Activated naive CD4-positive, alpha-beta T cell treated with anti-CD3 and anti-CD28 coated beads for 36 hours (primary cell): ENCODE results near the gene HDAC6. TPM values are rescaled to one million over a fixed set of nuclear protein-coding genes. Genes with fewer than 3 reads are reported as not detected.
"Not testable (repeated sequence)": the region's sequence is repeated elsewhere in the genome, so short reads cannot be mapped to it uniquely, and the experiment has no call there.

ENCODE experiments used
- CTCF ChIA-PET: fragments of 350-600 bp; sonication (Branson Sonifier 250); formaldehyde crosslinking; loops from one replicate; lab custom pipeline; 2021; ENCODE audit warnings: antibody characterized with exemption; lab: Charles Lee
- DNase-seq: peaks from one replicate; pipeline ENCODE4 v3.0.0-alpha.2; 2020
- H3K27ac Mint-ChIP-seq: one replicate; pipeline ENCODE4 v1.8.0; 2021; ENCODE audit warnings: mild to moderate bottlenecking, mixed read lengths
- H3K27me3 Mint-ChIP-seq: one replicate; pipeline ENCODE4 v1.8.0; 2021; ENCODE audit warnings: low read depth, mixed read lengths
- H3K36me3 Mint-ChIP-seq: one replicate; pipeline ENCODE4 v1.8.0; 2021; ENCODE audit warnings: low read depth, mixed read lengths
- H3K4me1 Mint-ChIP-seq: one replicate; pipeline ENCODE4 v1.8.0; 2021; ENCODE audit warnings: low read depth, mixed read lengths
- H3K4me3 Mint-ChIP-seq: one replicate; pipeline ENCODE4 v1.8.0; 2021; ENCODE audit warnings: mild to moderate bottlenecking, moderate library complexity, mixed read lengths
- H3K9me3 Mint-ChIP-seq: one replicate; pipeline ENCODE4 v1.8.0; 2021; ENCODE audit warnings: mixed read lengths
- intact Hi-C: fragments of 100-400 bp; cut with micrococcal nuclease; formaldehyde crosslinking; loops from one replicate; pipeline ENCODE4 v1.15.1; 2023
- total RNA-seq, 2 experiments: library from RNA; stranded (reverse); gene quantifications; one replicate each; pipeline ENCODE4 v1.2.3, GENCODE V29; 2021

The HDAC6 gene
- total RNA-seq, 2 experiments from 2014 or later: 91.1 to 99.4 TPM

GRCh38 chrX:48816014-48816810, 14.3 kb downstream of the HDAC6 start:
- CTCF ChIA-PET: interaction anchor here (0.7 kb wide), 1 partner anchor 211 kb away, joined by 4 read pairs; no protein-coding TSS in a partner anchor
- no peak for DNase-seq
- Mint-ChIP-seq H3K4me3 (no peak overlapping the region), H3K27ac (no peak overlapping the region), H3K36me3 (peaks cover 17% of the 10 kb centered on the region), H3K9me3 (no peaks in the 10 kb centered on the region), H3K4me1 (no peaks in the 10 kb centered on the region), H3K27me3 (no peaks in the 10 kb centered on the region)
- intact Hi-C loops: no loop called here

- Mint-ChIP-seq H3K36me3 (peaks cover 12% of the 10 kb centered on the region), H3K27me3 (no peaks in the 10 kb centered on the region), H3K27ac (no peak overlapping the region), H3K4me1 (no peaks in the 10 kb centered on the region), H3K4me3 (no peak overlapping the region), H3K9me3 (no peaks in the 10 kb centered on the region)
- CTCF ChIA-PET: no interaction called here
- intact Hi-C loops: no loop called here
- no peak for DNase-seq
Observed at GRCh38 chrX:48818098-48818497, 16.2 kb downstream of the HDAC6 start.

GRCh38 chrX:48818866-48819265, 17.0 kb downstream of the HDAC6 start:
- H3K36me3 Mint-ChIP-seq: peaks cover 14% of the 10 kb centered on the region

GRCh38 chrX:48819394-48819793, 17.5 kb downstream of the HDAC6 start:
- DNase-seq, H3K27me3 Mint-ChIP-seq, H3K4me1 Mint-ChIP-seq, H3K27ac Mint-ChIP-seq, intact Hi-C loops, H3K4me3 Mint-ChIP-seq, H3K9me3 Mint-ChIP-seq, CTCF ChIA-PET: not testable (repeated sequence)
- H3K36me3 Mint-ChIP-seq: peaks cover 13% of the 10 kb centered on the region

More at GRCh38 chrX:48818866-48819265, 17.0 kb downstream of the HDAC6 start:
- Mint-ChIP-seq H3K27ac (no peak overlapping the region), H3K4me3 (no peak overlapping the region), H3K4me1 (no peaks in the 10 kb centered on the region), H3K27me3 (no peaks in the 10 kb centered on the region), H3K9me3 (no peaks in the 10 kb centered on the region)
- CTCF ChIA-PET: no interaction called here
- DNase-seq: no peak
- intact Hi-C loops: no loop called here

GRCh38 chrX:48823053-48823452, 21.2 kb downstream of the HDAC6 start:
- H3K4me3 Mint-ChIP-seq: no peak overlapping the region
- intact Hi-C loops: no loop called here
- H3K27ac Mint-ChIP-seq: no peak overlapping the region
- DNase-seq: no peak
- CTCF ChIA-PET: no interaction called here
- peaks cover 15% of the 10 kb centered on the region for H3K36me3 Mint-ChIP-seq
- H3K9me3 Mint-ChIP-seq: no peaks in the 10 kb centered on the region
- peaks cover 8% of the 10 kb centered on the region for H3K27me3 Mint-ChIP-seq
- peaks cover 4% of the 10 kb centered on the region for H3K4me1 Mint-ChIP-seq

- Mint-ChIP-seq H3K27me3 (peaks cover 9% of the 10 kb centered on the region), H3K4me3 (no peak overlapping the region), H3K9me3 (no peaks in the 10 kb centered on the region), H3K27ac (no peak overlapping the region), H3K4me1 (peaks cover 4% of the 10 kb centered on the region), H3K36me3 (peaks cover 14% of the 10 kb centered on the region)
- no peak for DNase-seq
- intact Hi-C loops: no loop called here
- CTCF ChIA-PET: no interaction called here
Observed at GRCh38 chrX:48824066-48824465, 22.2 kb downstream of the HDAC6 start.

- Mint-ChIP-seq H3K4me3 (no peak within 1 kb of the TSS), H3K9me3 (no peaks in the 10 kb centered on the region), H3K27me3 (peaks cover 15% of the 10 kb centered on the region), H3K27ac (no peak within 1 kb of the TSS), H3K36me3 (peaks cover 7% of the 10 kb centered on the region), H3K4me1 (peaks cover 4% of the 10 kb centered on the region)
- peak; percentile 18 for DNase-seq
- intact Hi-C loops: no loop called here
- CTCF ChIA-PET: interaction anchor here (0.6 kb wide), 1 partner anchor 21 kb away, joined by 3 read pairs; no protein-coding TSS in a partner anchor
Observed at GRCh38 chrX:48826135-48826875, 24.4 kb downstream of the HDAC6 start, which contains the start of gene ERAS. ERAS (plus strand) TSS chrX:48826513; CDS start chrX:48829124, 2,611 bp downstream.

GRCh38 chrX:48826876-48827653, 25.2 kb downstream of the HDAC6 start:
- Mint-ChIP-seq H3K4me1 (peaks cover 4% of the 10 kb centered on the region), H3K4me3 (no peak overlapping the region), H3K36me3 (peaks cover 7% of the 10 kb centered on the region), H3K9me3 (no peaks in the 10 kb centered on the region), H3K27ac (no peak overlapping the region), H3K27me3 (peaks cover 15% of the 10 kb centered on the region)
- intact Hi-C loops: no loop called here
- no peak for DNase-seq
- CTCF ChIA-PET: no interaction called here

- H3K4me3 Mint-ChIP-seq: no peak overlapping the region
- H3K27ac Mint-ChIP-seq: no peak overlapping the region
- intact Hi-C loops: no loop called here
- H3K27me3 Mint-ChIP-seq: peaks cover 16% of the 10 kb centered on the region
- CTCF ChIA-PET: interaction anchor here (0.6 kb wide), 1 partner anchor 15 kb away, joined by 3 read pairs; no protein-coding TSS in a partner anchor
- DNase-seq: no peak
- no peaks in the 10 kb centered on the region for H3K9me3 Mint-ChIP-seq
- peaks cover 7% of the 10 kb centered on the region for H3K36me3 Mint-ChIP-seq
- peaks cover 4% of the 10 kb centered on the region for H3K4me1 Mint-ChIP-seq
Observed at GRCh38 chrX:48827654-48827968, 25.7 kb downstream of the HDAC6 start.

- Mint-ChIP-seq H3K27ac (no peak overlapping the region), H3K27me3 (peaks cover 25% of the 10 kb centered on the region), H3K9me3 (no peaks in the 10 kb centered on the region), H3K36me3 (peaks cover 2% of the 10 kb centered on the region), H3K4me3 (no peak overlapping the region), H3K4me1 (peaks cover 9% of the 10 kb centered on the region)
- DNase-seq: no peak
- CTCF ChIA-PET: no interaction called here
- intact Hi-C loops: no loop called here
Observed at GRCh38 chrX:48829016-48829735, 27.3 kb downstream of the HDAC6 start.

- Mint-ChIP-seq H3K36me3 (no peaks in the 10 kb centered on the region), H3K27me3 (peaks cover 26% of the 10 kb centered on the region)
- CTCF ChIA-PET: no interaction called here
Observed at GRCh38 chrX:48831136-48831908, 29.5 kb downstream of the HDAC6 start.

More at GRCh38 chrX:48831136-48831908, 29.5 kb downstream of the HDAC6 start:
- no peak for DNase-seq
- H3K4me1 Mint-ChIP-seq: peaks cover 14% of the 10 kb centered on the region
- no peak overlapping the region for H3K27ac Mint-ChIP-seq
- H3K9me3 Mint-ChIP-seq: no peaks in the 10 kb centered on the region
- intact Hi-C loops: no loop called here
- no peak overlapping the region for H3K4me3 Mint-ChIP-seq
